ENCODE measurements around the gene XXYLT1.

DNA sequence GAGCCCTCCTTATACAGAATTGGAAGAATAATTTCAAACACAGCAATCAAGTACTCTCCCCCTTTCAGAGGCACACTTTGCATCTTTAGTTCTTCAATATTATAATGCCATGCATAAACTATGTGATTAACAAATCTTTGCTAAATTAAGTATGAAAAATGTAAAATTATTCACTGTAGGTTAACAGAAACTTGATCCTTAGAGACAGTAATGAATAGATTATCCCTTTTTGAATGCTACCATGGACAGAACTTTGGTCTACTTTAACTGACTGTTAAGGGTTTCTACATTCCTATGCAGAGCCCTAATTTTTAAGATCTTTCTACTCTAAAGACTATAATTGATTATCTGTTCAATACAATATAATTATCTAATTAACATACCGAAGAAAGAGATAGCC lies 25.7 kb upstream of the XXYLT1 start:
- TF ChIP-seq, protein P1, sequence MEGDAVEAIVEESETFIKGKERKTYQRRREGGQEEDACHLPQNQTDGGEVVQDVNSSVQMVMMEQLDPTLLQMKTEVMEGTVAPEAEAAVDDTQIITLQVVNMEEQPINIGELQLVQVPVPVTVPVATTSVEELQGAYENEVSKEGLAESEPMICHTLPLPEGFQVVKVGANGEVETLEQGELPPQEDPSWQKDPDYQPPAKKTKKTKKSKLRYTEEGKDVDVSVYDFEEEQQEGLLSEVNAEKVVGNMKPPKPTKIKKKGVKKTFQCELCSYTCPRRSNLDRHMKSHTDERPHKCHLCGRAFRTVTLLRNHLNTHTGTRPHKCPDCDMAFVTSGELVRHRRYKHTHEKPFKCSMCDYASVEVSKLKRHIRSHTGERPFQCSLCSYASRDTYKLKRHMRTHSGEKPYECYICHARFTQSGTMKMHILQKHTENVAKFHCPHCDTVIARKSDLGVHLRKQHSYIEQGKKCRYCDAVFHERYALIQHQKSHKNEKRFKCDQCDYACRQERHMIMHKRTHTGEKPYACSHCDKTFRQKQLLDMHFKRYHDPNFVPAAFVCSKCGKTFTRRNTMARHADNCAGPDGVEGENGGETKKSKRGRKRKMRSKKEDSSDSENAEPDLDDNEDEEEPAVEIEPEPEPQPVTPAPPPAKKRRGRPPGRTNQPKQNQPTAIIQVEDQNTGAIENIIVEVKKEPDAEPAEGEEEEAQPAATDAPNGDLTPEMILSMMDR (conservative IDR thresholded peaks at IDR 0.05; ENCODE audit: low read depth, low read length), result no peak
- no peak for TF ChIP-seq EZH2 (IDR thresholded peaks at IDR 0.05; ENCODE audit: low read length, unreplicated experiment)
- no peak for TF ChIP-seq EZH2phosphoT487 (IDR thresholded peaks at IDR 0.05; ENCODE audit: borderline replicate concordance, low read length)
